Frontal cortex (tissue), 4 donors: ENCODE data around the gene STRAP. TPM values are rescaled to one million over a fixed set of nuclear protein-coding genes. Genes with fewer than 3 reads are reported as not detected.
"Not testable (repeated sequence)": the region's sequence is repeated elsewhere in the genome, so short reads cannot be mapped to it uniquely, and the experiment has no call there.

Experiments used
- DNase-seq, 2 donors: peaks; one replicate each; pipeline ENCODE4 v3.0.0; 2012; ENCODE audit warnings: low spot score in 2 of 2
- FAIRE-seq: peaks from 2 replicates; lab custom pipeline; 2012; peaks lifted over from hg19 to GRCh38; lab: Jason Lieb, UNC
- total RNA-seq: library from RNA; depleted of rRNA; stranded (reverse); fragments of >200 nt; gene quantifications from one replicate; pipeline ENCODE4 v1.2.3, GENCODE V29; 2014
- donor health status: control.
- donor health status: control.
- donor health status: control.

Gene STRAP
- total RNA-seq, 1 donor from 2014 or later = 74.2 TPM

DNA sequence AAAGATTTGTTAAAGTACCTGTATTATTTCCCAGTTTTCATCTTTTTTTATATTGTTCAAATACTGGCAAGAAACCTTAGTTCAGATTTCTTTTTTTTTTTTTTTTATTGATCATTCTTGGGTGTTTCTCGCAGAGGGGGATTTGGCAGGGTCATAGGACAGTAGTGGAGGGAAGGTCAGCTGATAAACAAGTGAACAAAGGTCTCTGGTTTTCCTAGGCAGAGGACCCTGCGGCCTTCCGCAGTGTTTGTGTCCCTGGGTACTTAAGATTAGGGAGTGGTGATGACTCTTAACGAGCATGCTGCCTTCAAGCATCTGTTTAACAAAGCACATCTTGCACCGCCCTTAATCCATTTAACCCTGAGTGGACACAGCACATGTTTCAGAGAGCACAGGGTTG, 29.7 kb downstream of the STRAP start:
- DNase-seq, FAIRE-seq: not testable (repeated sequence)

DNA sequence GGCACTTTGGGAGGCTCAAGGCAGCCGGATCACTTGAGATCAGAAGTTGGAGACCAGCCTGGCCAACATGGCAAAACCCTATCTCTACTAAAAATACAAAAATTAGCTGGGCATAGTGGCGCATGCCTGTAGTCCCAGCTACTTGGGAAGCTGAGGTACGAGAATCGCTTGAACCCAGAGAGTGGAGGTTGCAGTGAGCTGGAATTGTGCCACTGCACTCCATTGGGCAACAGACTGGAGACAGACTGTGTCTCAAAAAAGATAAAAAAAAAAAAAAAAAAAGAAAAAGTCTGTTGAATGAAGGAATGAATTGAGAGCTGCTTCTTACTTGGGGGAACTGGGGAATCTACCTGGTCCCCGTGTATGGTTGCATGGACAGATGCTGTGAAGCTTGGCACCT, 31.9 kb downstream of the STRAP start:
- not testable (repeated sequence) for DNase-seq, FAIRE-seq

DNA sequence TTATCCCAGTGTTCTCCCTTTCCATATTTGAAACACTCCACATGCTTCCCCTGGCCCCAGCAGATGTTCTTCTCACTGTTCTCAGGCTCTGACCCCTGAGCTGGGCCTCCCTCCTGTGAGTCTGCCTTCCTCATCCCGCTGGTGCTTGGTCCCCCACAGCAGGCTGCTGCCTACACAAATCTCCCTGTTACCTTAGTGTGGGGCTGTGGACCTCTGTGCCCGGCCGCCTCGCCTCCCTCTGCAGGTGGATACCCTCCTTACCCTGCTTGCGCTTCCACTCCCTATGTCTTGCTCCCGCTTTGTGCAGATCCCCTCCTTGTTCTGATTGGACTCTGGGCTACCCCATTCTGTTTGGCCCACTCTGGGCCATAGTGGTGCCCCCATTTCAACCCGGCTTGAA, 35.9 kb downstream of the STRAP start:
- FAIRE-seq (no peak), DNase-seq (no peak)

DNA sequence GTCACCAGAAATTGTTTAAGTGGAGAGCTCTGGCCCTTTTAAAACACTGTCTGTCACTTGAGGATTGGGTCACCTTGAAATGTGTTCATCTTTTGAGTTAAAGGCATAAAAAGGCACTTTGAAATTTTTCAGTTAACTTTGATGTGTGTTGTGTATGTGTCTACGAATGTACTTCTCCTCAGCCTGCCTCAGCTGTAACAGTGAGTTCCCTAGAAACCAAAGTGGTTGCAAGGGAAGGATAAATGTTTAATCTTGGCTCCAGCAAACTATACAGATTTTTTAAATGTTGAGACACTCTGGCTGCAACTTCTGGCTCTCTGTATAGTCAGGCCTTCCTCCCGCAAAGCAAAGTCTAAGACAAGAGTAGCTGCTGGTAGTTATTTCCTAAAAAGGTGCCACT, 37.2 kb downstream of the STRAP start:
- FAIRE-seq (no peak), DNase-seq (no peak)

DNA sequence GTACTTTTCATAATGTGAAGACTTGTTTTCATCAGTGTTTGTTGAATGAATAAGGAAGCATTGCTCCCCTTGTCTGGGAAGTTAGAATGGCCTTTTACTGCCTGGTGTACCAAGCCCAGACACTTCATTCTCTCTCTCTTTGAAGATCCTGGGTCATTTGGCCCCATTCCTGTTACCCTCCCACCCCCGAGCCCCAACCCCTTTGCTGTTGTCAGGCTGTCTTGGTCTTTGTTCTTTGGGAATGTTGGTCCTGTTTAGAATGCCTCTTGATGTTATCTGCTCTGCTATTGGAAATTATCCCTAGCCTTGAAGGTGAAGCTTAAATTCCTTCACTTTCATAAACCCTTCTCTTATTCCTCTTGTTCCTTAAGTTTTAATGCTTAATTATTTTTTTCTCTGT, 42.8 kb downstream of the STRAP start:
- DNase-seq (no peak), FAIRE-seq (no peak)

DNA sequence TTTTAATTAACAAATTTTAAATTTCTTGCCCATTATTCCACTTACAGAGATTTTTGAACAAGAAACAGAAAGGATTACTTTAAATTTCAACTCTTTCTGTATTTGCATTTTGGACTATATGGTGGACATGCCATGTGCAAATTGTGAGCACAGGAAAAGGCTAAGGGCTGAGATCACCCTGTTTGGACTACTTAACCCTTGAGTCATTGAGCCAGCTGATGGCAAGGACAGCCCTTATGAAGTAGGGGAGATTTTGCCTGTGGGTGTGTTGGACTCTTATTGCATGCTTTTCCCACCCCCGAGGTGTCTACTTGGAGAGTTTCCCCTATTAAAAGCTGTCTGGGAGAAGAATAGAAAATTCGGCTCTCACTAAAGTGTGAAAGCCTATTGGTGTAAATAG, 46.2 kb downstream of the STRAP start:
- no peak for FAIRE-seq
- no peak for DNase-seq

DNA sequence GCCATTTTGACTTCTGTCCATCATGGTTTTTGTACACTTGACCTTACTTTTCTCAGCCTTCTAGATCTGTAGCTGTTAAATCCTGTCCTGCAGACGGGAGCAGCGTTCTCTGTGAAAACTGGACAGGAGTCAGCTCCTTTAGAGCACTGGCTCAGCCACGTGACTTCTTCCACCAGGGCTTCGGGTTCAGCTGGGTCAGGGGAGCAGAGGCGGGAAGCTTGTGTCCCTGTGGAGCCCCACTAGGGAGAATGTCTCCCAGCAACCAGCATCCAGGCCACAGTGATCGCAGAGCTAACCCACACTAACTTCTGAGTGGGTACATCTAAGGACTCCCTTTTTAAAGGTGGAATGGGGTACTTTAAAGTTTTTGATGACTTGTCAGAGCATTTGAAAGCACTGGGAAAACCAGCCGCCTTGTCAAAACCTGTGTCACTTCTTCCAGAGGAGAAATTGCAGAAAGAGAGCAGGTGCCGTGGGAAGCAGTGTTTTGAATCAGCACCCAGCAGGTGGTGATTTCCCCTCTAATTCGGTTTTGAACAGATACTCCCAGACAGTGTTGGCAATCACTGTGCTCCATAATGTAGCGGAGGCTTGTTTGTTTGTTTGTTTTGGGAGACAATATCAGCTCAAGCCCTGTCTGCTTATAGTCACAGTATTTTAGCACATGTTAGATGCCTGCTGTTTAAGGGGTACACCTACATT, 46.8 kb downstream of the STRAP start:
- FAIRE-seq = no peak
- peak in 1 of 2 donors; percentile 27 for DNase-seq

DNA sequence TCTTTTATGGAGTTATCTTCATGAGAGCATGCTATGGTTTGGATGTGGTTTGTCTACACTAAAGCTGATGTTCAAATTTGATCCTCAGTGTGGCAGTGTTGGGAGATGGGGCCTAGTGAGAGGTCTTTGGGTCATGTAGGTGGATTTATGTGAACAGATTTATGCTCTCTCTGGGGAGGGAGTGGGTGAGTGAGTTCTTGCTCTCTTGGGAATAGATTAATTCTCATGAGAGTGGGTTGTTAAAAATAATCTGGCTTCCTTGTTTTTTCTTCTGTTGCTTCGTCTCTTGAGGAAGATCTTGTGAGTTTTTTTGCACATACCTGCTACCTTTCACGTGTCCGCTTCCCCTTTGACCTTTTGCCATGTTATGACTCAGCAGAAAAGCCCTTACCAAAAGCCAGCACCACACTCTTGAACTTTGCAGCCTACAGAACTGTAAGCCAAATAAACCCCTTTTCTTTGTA, 49.4 kb downstream of the STRAP start:
- FAIRE-seq (no peak), DNase-seq (no peak)

DNA sequence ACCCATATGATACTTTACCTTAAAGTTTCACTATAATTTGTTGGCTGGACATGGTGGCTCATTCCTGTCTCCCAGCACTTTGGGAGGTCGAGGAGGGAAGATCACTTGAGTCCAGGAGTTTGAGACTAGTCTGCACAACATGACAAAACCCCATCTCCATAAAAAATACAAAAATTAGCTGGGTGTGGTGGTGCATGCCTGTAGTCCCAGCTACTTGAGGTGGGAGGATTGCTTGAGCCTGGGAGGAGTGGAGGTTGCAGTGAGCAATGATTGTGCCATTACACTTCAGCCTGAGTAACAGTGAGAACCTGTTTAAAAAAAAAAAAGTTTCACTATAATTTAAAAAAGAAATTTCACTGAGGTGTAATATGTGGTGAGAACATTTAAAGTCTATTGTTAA, 50.1 kb downstream of the STRAP start:
- no peak for FAIRE-seq
- no peak for DNase-seq

DNA sequence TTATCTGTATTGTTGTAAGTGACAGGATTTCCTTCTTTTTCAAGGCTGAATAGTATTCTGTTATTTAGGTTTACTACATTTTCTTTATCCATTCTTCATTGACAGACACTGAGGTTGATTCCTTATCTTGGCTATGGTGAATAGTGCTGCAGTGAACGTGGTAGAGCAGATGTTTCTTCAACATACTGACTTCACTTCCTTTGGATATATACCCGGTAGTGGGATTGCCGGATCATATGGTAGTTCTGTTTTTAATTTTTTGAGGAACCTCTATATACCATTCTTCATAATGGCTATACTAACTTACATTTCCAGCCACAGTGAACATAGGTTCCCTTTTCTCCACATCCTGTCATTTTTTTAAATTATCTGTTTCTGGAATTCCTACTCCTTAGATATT, 50.8 kb downstream of the STRAP start:
- FAIRE-seq (no peak), DNase-seq (no peak)

DNA sequence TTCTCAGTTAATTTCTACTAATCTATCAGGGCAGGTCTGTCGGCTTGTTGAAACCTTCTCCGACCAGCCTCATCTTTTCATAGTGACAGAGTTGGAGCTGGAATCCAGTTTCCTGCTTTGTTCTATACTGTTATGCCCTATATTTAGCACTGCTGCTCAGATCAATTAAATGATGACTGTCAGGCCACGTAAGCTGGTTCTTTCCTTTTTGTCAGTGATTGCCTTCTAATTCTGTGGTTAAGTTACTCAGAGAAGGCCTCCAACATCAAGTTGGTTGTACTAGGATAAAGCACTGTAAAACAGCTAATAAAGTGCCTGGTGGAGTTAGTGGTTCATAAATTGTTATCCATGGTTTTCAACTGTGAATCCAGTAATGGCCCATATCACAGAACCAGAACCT, 51.6 kb downstream of the STRAP start:
- no peak for FAIRE-seq
- no peak for DNase-seq

DNA sequence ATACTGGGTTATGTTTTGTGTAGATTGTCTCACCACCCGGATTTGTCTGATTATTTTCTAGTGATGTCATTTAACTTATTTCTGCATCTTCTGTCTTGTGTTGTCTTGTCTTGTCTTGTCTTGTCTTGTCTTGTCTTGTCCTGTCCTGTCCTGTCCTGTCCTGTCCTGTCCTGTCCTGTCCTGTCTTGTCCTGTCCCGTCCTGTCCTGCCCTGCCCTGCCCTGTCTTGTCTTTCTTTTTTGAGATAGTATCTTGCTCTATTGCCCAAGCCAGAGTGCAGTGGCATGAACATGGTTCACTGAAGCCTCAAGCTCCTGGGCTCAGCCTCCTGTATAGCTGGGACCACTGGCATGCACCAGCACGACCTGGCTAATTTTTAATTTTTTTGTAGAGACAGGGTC, 54.6 kb downstream of the STRAP start:
- no peak for DNase-seq
- no peak for FAIRE-seq

DNA sequence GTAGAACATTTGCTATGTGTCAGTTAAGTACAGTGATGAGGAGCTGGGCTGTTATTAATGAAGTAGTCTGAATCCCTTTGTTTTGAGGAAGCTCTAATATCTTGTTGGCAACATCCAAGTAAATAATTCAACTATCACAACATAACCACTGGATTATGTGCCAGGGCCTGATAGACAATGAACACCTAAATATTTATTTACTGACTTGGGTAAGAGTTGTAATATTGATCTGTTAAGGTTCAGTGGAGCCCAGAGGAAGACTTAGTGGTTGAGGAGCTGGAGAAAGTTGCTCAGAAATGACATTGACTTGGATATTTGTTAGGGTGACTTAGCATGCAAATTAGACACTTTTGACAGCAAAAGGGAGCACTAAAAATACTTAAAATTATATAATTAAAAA, 55.7 kb downstream of the STRAP start:
- FAIRE-seq = no peak
- DNase-seq = no peak

DNA sequence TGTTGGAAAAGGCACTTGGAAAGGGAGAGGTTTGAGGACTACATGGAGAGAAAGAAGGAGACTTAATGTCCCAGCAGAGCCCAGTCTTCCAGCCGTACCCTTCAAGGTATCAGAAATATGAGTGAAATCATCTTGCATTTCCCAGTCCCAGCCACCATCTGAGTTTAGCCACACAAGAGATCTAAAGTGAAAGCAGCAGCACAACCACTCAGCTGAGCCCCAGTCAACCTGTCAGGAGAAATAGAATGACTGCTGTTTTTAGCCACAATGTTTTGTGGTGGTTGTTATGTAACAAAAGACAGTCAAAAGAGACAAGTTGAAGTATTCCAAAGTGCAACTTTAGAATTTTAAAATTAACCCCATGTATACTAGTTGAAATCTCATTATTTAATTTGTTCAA, 56.9 kb downstream of the STRAP start:
- DNase-seq (no peak), FAIRE-seq (no peak)

DNA sequence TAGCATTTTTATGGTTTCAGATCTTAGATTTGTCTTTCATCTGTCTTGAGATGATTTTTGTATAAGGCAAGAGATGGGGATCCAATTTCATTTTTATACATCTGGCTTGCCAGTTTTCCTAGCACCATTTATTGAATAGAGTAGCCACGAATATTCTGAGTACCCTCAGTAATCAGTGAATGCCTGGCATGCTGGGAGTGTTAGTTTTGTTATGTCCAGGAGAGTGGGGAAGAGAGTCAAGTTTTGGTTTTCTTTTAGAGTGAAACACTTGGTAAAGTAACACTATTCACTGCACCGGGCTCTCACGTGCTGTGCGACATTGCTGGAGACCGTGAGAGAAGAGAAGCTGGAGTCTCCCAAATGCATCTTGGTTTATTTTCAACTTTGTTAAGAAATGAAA, 60.3 kb downstream of the STRAP start:
- no peak for DNase-seq
- no peak for FAIRE-seq

DNA sequence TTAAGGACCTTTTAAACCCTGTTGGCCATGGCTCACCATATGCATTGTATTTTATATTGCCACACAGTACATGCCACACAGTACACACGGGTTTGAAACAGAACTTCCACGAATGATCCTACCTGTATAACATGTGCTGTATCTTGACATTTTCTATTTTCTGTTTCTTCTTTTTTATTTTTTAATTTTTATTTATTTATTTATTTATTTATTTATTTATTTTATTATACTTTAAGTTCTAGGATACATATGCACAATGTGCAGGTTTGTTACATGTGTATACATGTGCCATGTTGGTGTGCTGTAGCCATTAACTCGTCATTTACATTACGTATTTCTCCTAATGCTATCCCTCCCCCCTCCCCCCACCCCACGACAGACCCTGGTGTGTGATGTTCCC, 61.3 kb downstream of the STRAP start:
- not testable (repeated sequence) for FAIRE-seq, DNase-seq

DNA sequence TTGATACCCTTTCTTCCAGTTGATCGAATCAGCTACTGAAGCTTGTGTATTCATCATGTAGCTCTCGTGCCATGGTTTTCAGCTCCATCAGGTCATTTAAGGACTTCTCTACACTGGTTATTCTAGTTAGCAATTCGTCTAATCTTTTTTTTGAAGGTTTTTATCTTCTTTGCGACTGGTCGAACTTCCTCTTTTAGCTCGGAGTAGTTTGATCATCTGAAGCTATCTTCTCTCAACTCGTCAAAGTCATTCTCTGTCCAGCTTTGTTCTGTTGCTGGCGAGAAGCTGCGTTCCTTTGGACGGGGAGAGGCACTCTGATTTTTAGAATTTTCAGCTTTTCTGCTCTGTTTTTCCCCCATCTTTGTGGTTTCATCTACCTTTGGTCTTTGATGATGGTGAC, 66.3 kb downstream of the STRAP start:
- not testable (repeated sequence) for FAIRE-seq, DNase-seq

Other genes with a start within 250 kb of the STRAP start
- gene EPS8, start 93.0 kb upstream of the STRAP start, total RNA-seq = 82.3 TPM
- 22.4 TPM for gene DERA, start 28.9 kb downstream of the STRAP start, total RNA-seq